K562 (cell line): ENCODE results near the gene UBR4. TPM values are rescaled to one million over a fixed set of nuclear protein-coding genes. Genes with fewer than 3 reads are reported as not detected.

Source experiments
- ATAC-seq: fragments of 200-7000 bp; cut with Tn5 transposase; 3 replicates; pipeline ENCODE4 v1.9.1; 2020; ENCODE audit warnings: moderate library complexity
- BruUV-seq: library from RNA; stranded (reverse); fragments of 400-500 nt; replicated peaks from 2 replicates; lab custom pipeline; 2021; lab: Mats Ljungman, UMichigan
- CTCF ChIA-PET: fragments of 300-600 bp; formaldehyde crosslinking; extraction: SDS; loops from one replicate; lab custom pipeline; 2021; ENCODE audit warnings: low intra/inter-chr PET ratio; lab: Yijun Ruan, JAX
- POLR2A ChIA-PET: fragments of 300-600, 350-650 bp; sonication (Branson Sonifier 250); formaldehyde crosslinking; extraction: SDS; loops from one replicate; lab custom pipeline; 2021; ENCODE audit warnings: antibody characterized with exemption, inconsistent platforms; lab: Yijun Ruan, JAX
- DNase-seq, 4 experiments: peaks; one replicate each; pipeline versions ENCODE4 v3.0.0 to v3.0.0-alpha.2; 2011 to 2018; ENCODE audit warnings: low spot score in 3 of 4, mixed read lengths in 3 of 4; ENCODE audit errors: extremely low read depth in 1 of 4
- FAIRE-seq: peaks from 2 replicates; lab custom pipeline; 2011; peaks lifted over from hg19 to GRCh38; lab: Jason Lieb, UNC
- H2AFZ ChIP-seq: 2 replicates; pipeline ENCODE4 v1.6.0; 2011; ENCODE audit warnings: low read depth, low read length, control low read depth, inconsistent platforms
- H3K27ac ChIP-seq: fragments of 200-600 bp; 3 replicates; pipeline ENCODE4 v1.8.0; 2011; ENCODE audit warnings: low read depth, mild to moderate bottlenecking, control low read depth, inconsistent platforms, low read length, moderate library complexity, mixed read lengths; ENCODE audit errors: extremely low read depth
- H3K27me3 ChIP-seq, 2 experiments: fragments of 300-600 bp in 1 of 2; 2 replicates in 1 of 2; 3 replicates in 1 of 2; pipeline versions ENCODE4 v1.6.0 to v1.8.0; 2011; ENCODE audit warnings: inconsistent platforms in 2 of 2, low read length in 2 of 2, mild to moderate bottlenecking in 1 of 2, mixed read lengths in 1 of 2, moderate library complexity in 1 of 2; ENCODE audit not compliant: control insufficient read depth in 2 of 2, insufficient read depth in 2 of 2
- H3K36me3 ChIP-seq: fragments of 300-600 bp; 3 replicates; pipeline ENCODE4 v1.8.0; 2011; ENCODE audit warnings: mild to moderate bottlenecking, low read length, inconsistent platforms; ENCODE audit not compliant: control insufficient read depth, insufficient read depth
- H3K4me1 ChIP-seq, 2 experiments: fragments of 200-600 bp in 1 of 2; replicated peaks in 1 of 2; 2 replicates in 1 of 2; 3 replicates in 1 of 2; pipeline versions ENCODE4 v1.5.1 to v1.8.0; 2011; ENCODE audit warnings: inconsistent platforms in 2 of 2, low read length in 2 of 2, mild to moderate bottlenecking in 1 of 2, mixed read lengths in 1 of 2, moderate library complexity in 1 of 2; ENCODE audit not compliant: control insufficient read depth in 2 of 2, insufficient read depth in 2 of 2
- H3K4me2 ChIP-seq: 2 replicates; pipeline ENCODE4 v1.6.1; 2011; ENCODE audit warnings: low read length, control low read depth, inconsistent platforms, mixed read lengths; ENCODE audit not compliant: insufficient read depth
- H3K4me3 ChIP-seq: fragments of 200-600 bp; sonication (generic), shearing (Covaris generic); 2 replicates; pipeline ENCODE4 v1.5.1; 2016; ENCODE audit warnings: control low read depth, inconsistent platforms
- H3K79me2 ChIP-seq: fragments of 200-600 bp; 3 replicates; pipeline ENCODE4 v1.8.0; 2011; ENCODE audit warnings: low read length, inconsistent platforms; ENCODE audit not compliant: control insufficient read depth, insufficient read depth
- H3K9ac ChIP-seq, 2 experiments: 2 replicates each; pipeline versions ENCODE4 v1.6.0 to v1.6.1; 2011; ENCODE audit warnings: low read depth in 2 of 2, low read length in 2 of 2, control low read depth in 1 of 2, inconsistent platforms in 1 of 2, mild to moderate bottlenecking in 1 of 2, mixed read lengths in 1 of 2; ENCODE audit not compliant: insufficient read depth in 1 of 2
- H3K9me1 ChIP-seq: one replicate; pipeline ENCODE4 v1.6.0; 2011; ENCODE audit warnings: inconsistent platforms, mild to moderate bottlenecking, low read length, moderate library complexity; ENCODE audit not compliant: control insufficient read depth, insufficient read depth
- H3K9me3 ChIP-seq: replicated peaks from 2 replicates; pipeline ENCODE4 v1.5.1; 2011; ENCODE audit warnings: low read depth, low read length, inconsistent platforms; ENCODE audit not compliant: control insufficient read depth, insufficient read depth
- H4K20me1 ChIP-seq: replicated peaks from 2 replicates; pipeline ENCODE4 v1.6.1; 2011; ENCODE audit warnings: low read length, inconsistent platforms, mixed read lengths; ENCODE audit not compliant: control insufficient read depth, insufficient read depth
- CEBPB ChIP-seq: fragments of 450-650 bp; IDR thresholded peaks from 2 replicates; pipeline ENCODE4 v1.6.1; 2016; ENCODE audit warnings: missing genetic modification characterization, missing compliant biosample characterization
- CEBPG ChIP-seq, 3 experiments: fragments of 200-800 bp in 1 of 3; sonication (Bioruptor generic) in 1 of 3; sonication (generic) in 1 of 3; formaldehyde crosslinking in 1 of 3; IDR thresholded peaks in 2 of 3; conservative IDR thresholded peaks in 1 of 3; 2 replicates each; pipeline versions ENCODE4 v1.6.1 to v1.8.0; 2016 to 2022; ENCODE audit warnings: missing compliant biosample characterization in 2 of 3, missing genetic modification characterization in 2 of 3, mild to moderate bottlenecking in 1 of 3, missing genetic modification reagents in 1 of 3
- CSDE1 ChIP-seq, 2 experiments: fragments of 450-650 bp; IDR thresholded peaks; 2 replicates each; pipeline ENCODE4 v1.6.1; 2016; ENCODE audit warnings: mild to moderate bottlenecking in 1 of 2
- HSF4 ChIP-seq: fragments of 250-450 bp; sonication (Bioruptor Pico); IDR thresholded peaks from 2 replicates; pipeline ENCODE4 v2.1.2; 2022; ENCODE audit warnings: mild to moderate bottlenecking, moderate library complexity, borderline replicate concordance
- NCOA1 ChIP-seq: fragments of 450-650 bp; IDR thresholded peaks from 2 replicates; pipeline ENCODE4 v1.6.1; 2016; ENCODE audit warnings: low read depth
- PKNOX1 ChIP-seq: fragments of 450-650 bp; IDR thresholded peaks from 2 replicates; pipeline ENCODE4 v1.6.1; 2016
- STAT5A ChIP-seq: IDR thresholded peaks from 2 replicates; pipeline ENCODE4 v1.6.1; 2012; ENCODE audit warnings: low read length, inconsistent platforms, borderline replicate concordance
- ZBTB26 ChIP-seq: fragments of 450-650 bp; formaldehyde crosslinking; IDR thresholded peaks from 2 replicates; pipeline ENCODE4 v1.4.0; 2022; ENCODE audit warnings: missing genetic modification characterization
- ZKSCAN8 ChIP-seq: fragments of 200-800 bp; sonication (Bioruptor generic); IDR thresholded peaks from 2 replicates; pipeline ENCODE4 v1.6.1; 2016; ENCODE audit warnings: missing genetic modification characterization, missing compliant biosample characterization
- ZNF133 ChIP-seq: fragments of 250-450 bp; sonication (Bioruptor Pico); IDR thresholded peaks from 2 replicates; pipeline ENCODE4 v1.4.0; 2020; ENCODE audit warnings: mild to moderate bottlenecking
- ZNF444 ChIP-seq: fragments of 250-450 bp; sonication (Bioruptor Pico); IDR thresholded peaks from 2 replicates; pipeline ENCODE4 v1.4.0; 2020; ENCODE audit warnings: mild to moderate bottlenecking, moderate library complexity
- WGBS: fragments of 100-300 bp; shearing (Covaris generic); methylation state at CpG from one replicate; pipeline ENCODE4 v1.1.6; 2016; ENCODE audit warnings: low coverage, mixed read lengths; ENCODE audit not compliant: insufficient coverage; ENCODE audit errors: missing lambda C conversion rate; 5-methylcytosine and 5-hydroxymethylcytosine counted together
- in situ Hi-C: fragments of 300-500 bp; cut with MboI; formaldehyde crosslinking; loops from 4 replicates; pipeline ENCODE4 v1.15.0; 2018; ENCODE audit warnings: inconsistent platforms, mixed read lengths
- intact Hi-C: fragments of 100-400 bp; cut with micrococcal nuclease; formaldehyde crosslinking; loops from 2 replicates; pipeline ENCODE4 v1.14.2; 2022
- polyA plus RNA-seq, 8 experiments: library from polyadenylated mRNA; depleted of rRNA in 4 of 8; stranded (reverse) in 5 of 8; unstranded in 3 of 8; fragments of >200 nt; fragmentation: Nextera tagmentation in 2 of 8; fragmentation: Illumina TruSeq in 1 of 8; extraction: Ambion mirVana in 2 of 8; extraction: Trizol in 1 of 8; gene quantifications; 2 replicates each; pipeline versions ENCODE4 v1.2.1 to v1.2.3, GENCODE V29; 2011 to 2014; ENCODE audit warnings: inconsistent platforms in 1 of 8, missing spikeins in 1 of 8
- total RNA-seq, 7 experiments: library from RNA; depleted of rRNA in 6 of 7; stranded (reverse); fragments of >200 nt in 6 of 7; fragmentation: Illumina TruSeq in 2 of 7; extraction: Trizol in 2 of 7; gene quantifications; 2 replicates each; pipeline versions ENCODE4 v1.2.1 to v1.2.3, GENCODE V29; 2011 to 2021; ENCODE audit warnings: low replicate concordance in 1 of 7

The UBR4 gene
- total and polyA plus RNA-seq, 9 of the 15 experiments (the other 6 are each of a cell fraction or from before 2014, with no cell fraction given), result 55.4 to 277 (median 123) TPM

GRCh38 chr1:19167140-19167539 lies 42.9 kb downstream of the UBR4 start:
- POLR2A ChIA-PET, result interaction anchor here (0.6 to 2.7 kb wide), 6 partner anchors 9 to 83 kb away, joined by 3 to 11 read pairs (median 4); no protein-coding TSS in a partner anchor
- Histone ChIP-seq H2AFZ (no peak overlapping the region), H3K9ac (no peak overlapping the region), H3K4me2 (no peak overlapping the region), H3K79me2 (no peaks in the 10 kb centered on the region), H3K4me3 (no peak overlapping the region), H3K27me3 (no peaks in the 10 kb centered on the region), H3K9me3 (no peaks in the 10 kb centered on the region), H3K9me1 (no peaks in the 10 kb centered on the region), H4K20me1 (no peaks in the 10 kb centered on the region), H3K27ac (no peak overlapping the region), H3K4me1 (peaks cover 0 to 5% of the 10 kb centered on the region in 2 experiments; a peak in 2 of 5 replicates), H3K36me3 (peaks cover 99% of the 10 kb centered on the region)
- WGBS, result 92% methylated on average over 6 of the region's 6 CpGs
- no peak for ATAC-seq
- no TSS peak for BruUV-seq
- DNase-seq, result no peak
- CTCF ChIA-PET, result no interaction called here
- intact Hi-C loops (no loop called here), in situ Hi-C loops (no loop called here)
- no peak for FAIRE-seq
- no peak for TF ChIP-seq CEBPG (CRISPR knock-in tag; IDR thresholded peaks at IDR 0.05)
- peak; percentile 20 to 81; a peak in 2 of 4 replicates for TF ChIP-seq CEBPG (tag; conservative IDR thresholded peaks at IDR 0.05 in 1 of 2, IDR thresholded peaks at IDR 0.05 in 1 of 2)
- no peak for TF ChIP-seq ZNF133 (CRISPR knock-in tag)
- peak; percentile 83 for TF ChIP-seq CEBPB

GRCh38 chr1:19166066-19166465 lies 44.0 kb downstream of the UBR4 start:
- intact Hi-C loops (no loop called here), in situ Hi-C loops (no loop called here)
- Histone ChIP-seq H3K4me3 (no peak overlapping the region), H3K36me3 (peaks cover 99% of the 10 kb centered on the region), H3K79me2 (no peaks in the 10 kb centered on the region), H3K4me1 (peaks cover 0 to 5% of the 10 kb centered on the region in 2 experiments; a peak in 2 of 5 replicates), H2AFZ (no peak overlapping the region), H3K9me3 (no peaks in the 10 kb centered on the region), H3K9me1 (no peaks in the 10 kb centered on the region), H3K4me2 (no peak overlapping the region), H4K20me1 (no peaks in the 10 kb centered on the region), H3K27me3 (no peaks in the 10 kb centered on the region), H3K9ac (no peak overlapping the region), H3K27ac (no peak overlapping the region)
- ChIA-PET CTCF (interaction anchor here (0.6 kb wide), 2 partner anchors 13 to 15 kb away, joined by 4 to 5 read pairs; no protein-coding TSS in a partner anchor), POLR2A (interaction anchor here (0.9 to 2.7 kb wide), 6 partner anchors 10 to 54 kb away, joined by 3 to 11 read pairs (median 6); no protein-coding TSS in a partner anchor)
- TF ChIP-seq ZBTB26 (CRISPR knock-in tag) (no peak), HSF4 (no peak), ZNF444 (no peak), NCOA1 (no peak), CSDE1 (IDR thresholded peaks at IDR 0.05) (no peak), STAT5A (no peak), PKNOX1 (no peak), ZKSCAN8 (CRISPR knock-in tag) (no peak)
- no peak for ATAC-seq
- WGBS, result 93% methylated on average over 3 of the region's 3 CpGs
- BruUV-seq, result no TSS peak
- no peak for DNase-seq
- no peak for FAIRE-seq
